HepG2 (cell line): ENCODE results near the gene ZNF574. TPM values are rescaled to one million over a fixed set of nuclear protein-coding genes. Genes with fewer than 3 reads are reported as not detected.

Source experiments
- ATAC-seq: fragments of 200-7000 bp; cut with Tn5 transposase; 3 replicates; pipeline ENCODE4 v1.9.1; 2020; ENCODE audit warnings: mild to moderate bottlenecking, moderate library complexity
- BruUV-seq: library from RNA; stranded (reverse); fragments of 400-500 nt; replicated peaks from 2 replicates; lab custom pipeline; 2021; lab: Mats Ljungman, UMichigan
- CTCF ChIA-PET: fragments of 300-600 bp; formaldehyde crosslinking; extraction: SDS; loops from one replicate; lab custom pipeline; 2021; ENCODE audit warnings: low total read pairs, inconsistent platforms, low intra/inter-chr PET ratio; lab: Yijun Ruan, JAX
- POLR2A ChIA-PET: fragments of 350-600 bp; sonication (Branson Sonifier 250); formaldehyde crosslinking; loops from one replicate; lab custom pipeline; 2020; ENCODE audit warnings: antibody characterized with exemption, inconsistent platforms; lab: Yijun Ruan, JAX
- DNase-seq: peaks from one replicate; pipeline ENCODE4 v3.0.0-alpha.2; 2015; ENCODE audit warnings: low spot score
- FAIRE-seq: peaks from 3 replicates; lab custom pipeline; 2011; peaks lifted over from hg19 to GRCh38; lab: Jason Lieb, UNC
- H2AFZ ChIP-seq: one replicate; pipeline ENCODE4 v1.6.1; 2011; ENCODE audit warnings: low read length, inconsistent platforms
- H3K27ac ChIP-seq: fragments of 300-600 bp; 3 replicates; pipeline ENCODE4 v1.8.0; 2011; ENCODE audit warnings: mixed run types, mild to moderate bottlenecking, mixed read lengths, low read length, inconsistent platforms; ENCODE audit not compliant: insufficient read depth; ENCODE audit errors: extremely low read length
- H3K27me3 ChIP-seq, 2 experiments: fragments of 200-600 bp in 1 of 2; 2 replicates in 1 of 2; 3 replicates in 1 of 2; pipeline versions ENCODE4 v1.6.0 to v1.8.0; 2011; ENCODE audit warnings: low read length in 2 of 2, mild to moderate bottlenecking in 2 of 2, moderate library complexity in 2 of 2, inconsistent platforms in 1 of 2; ENCODE audit not compliant: insufficient read depth in 2 of 2, control insufficient read depth in 1 of 2
- H3K36me3 ChIP-seq, 2 experiments: fragments of 200-600 bp in 1 of 2; replicated peaks in 1 of 2; 2 replicates in 1 of 2; 3 replicates in 1 of 2; pipeline versions ENCODE4 v1.5.1 to v1.8.0; 2011; ENCODE audit warnings: low read length in 2 of 2, inconsistent platforms in 1 of 2; ENCODE audit not compliant: insufficient read depth in 2 of 2, control insufficient read depth in 1 of 2
- H3K4me1 ChIP-seq: 2 replicates; pipeline ENCODE4 v1.5.1; 2012; ENCODE audit warnings: low read length, inconsistent platforms; ENCODE audit not compliant: insufficient read depth
- H3K4me2 ChIP-seq: 2 replicates; pipeline ENCODE4 v1.6.0; 2011; ENCODE audit warnings: low read depth, low read length, inconsistent platforms
- H3K4me3 ChIP-seq, 3 experiments: fragments of 200-600 bp in 1 of 3; sonication (generic), shearing (Covaris generic) in 1 of 3; replicated peaks in 1 of 3; 2 replicates each; pipeline ENCODE4 v1.5.1; 2011 to 2016; ENCODE audit warnings: low read length in 3 of 3, inconsistent platforms in 2 of 3, low read depth in 2 of 3, mild to moderate bottlenecking in 2 of 3, control low read depth in 1 of 3, mixed read lengths in 1 of 3; ENCODE audit not compliant: insufficient read depth in 1 of 3
- H3K79me2 ChIP-seq: one replicate; pipeline ENCODE4 v1.6.1; 2011; ENCODE audit warnings: low read length, inconsistent platforms; ENCODE audit not compliant: insufficient read depth
- H3K9ac ChIP-seq: 2 replicates; pipeline ENCODE4 v1.6.0; 2011; ENCODE audit warnings: mild to moderate bottlenecking, low read depth, low read length, inconsistent platforms; ENCODE audit not compliant: insufficient read depth
- H3K9me3 ChIP-seq: 2 replicates; pipeline ENCODE4 v1.5.1; 2012; ENCODE audit warnings: mild to moderate bottlenecking, low read length
- H4K20me1 ChIP-seq: 2 replicates; pipeline ENCODE4 v1.6.0; 2011; ENCODE audit warnings: inconsistent platforms, mild to moderate bottlenecking, low read length, moderate library complexity; ENCODE audit not compliant: insufficient read depth
- HNRNPL ChIP-seq: fragments of 200-400 bp; formaldehyde crosslinking; IDR thresholded peaks from 2 replicates; pipeline ENCODE4 v1.6.1; 2017; ENCODE audit warnings: mild to moderate bottlenecking, low read depth, low read length
- REST ChIP-seq, 2 experiments: IDR thresholded peaks; 2 replicates each; pipeline ENCODE4 v1.6.1; 2011 to 2012; ENCODE audit warnings: low read length in 2 of 2, borderline replicate concordance in 1 of 2, low read depth in 1 of 2, mild to moderate bottlenecking in 1 of 2, moderate library complexity in 1 of 2
- SMYD3 ChIP-seq: sonication (generic); formaldehyde crosslinking; IDR thresholded peaks from 2 replicates; pipeline ENCODE4 v1.8.1; 2023; ENCODE audit warnings: mild to moderate bottlenecking, missing genetic modification reagents
- SNRNP70 ChIP-seq: fragments of 200-400 bp; formaldehyde crosslinking; IDR thresholded peaks from 2 replicates; pipeline ENCODE4 v1.6.1; 2017; ENCODE audit warnings: mild to moderate bottlenecking, low read depth, low read length, moderate library complexity
- UBTF ChIP-seq: sonication (generic); formaldehyde crosslinking; IDR thresholded peaks from 2 replicates; pipeline ENCODE4 v1.4.0; 2020; ENCODE audit warnings: mild to moderate bottlenecking, missing genetic modification reagents
- ZNF546 ChIP-seq: sonication (generic); formaldehyde crosslinking; conservative IDR thresholded peaks from 2 replicates; pipeline ENCODE4 v1.8.1; 2023; ENCODE audit warnings: mild to moderate bottlenecking, missing genetic modification reagents
- ZNF768 ChIP-seq: sonication (generic); formaldehyde crosslinking; IDR thresholded peaks from 2 replicates; pipeline ENCODE4 v1.4.0; 2020; ENCODE audit warnings: missing genetic modification reagents
- WGBS: methylation state at CpG from one replicate; pipeline ENCODE4 v1.1.6; 2017; ENCODE audit warnings: low lambda C conversion rate; 5-methylcytosine and 5-hydroxymethylcytosine counted together
- in situ Hi-C: cut with HindIII; loops from 2 replicates; pipeline ENCODE4 v1.10.0; 2017; ENCODE audit warnings: low pct_unique_long_range_greater_than_20kb; ENCODE audit not compliant: extremely low pct_ligation_motif_present
- intact Hi-C: fragments of 100-400 bp; cut with micrococcal nuclease; formaldehyde crosslinking; loops from one replicate; pipeline ENCODE4 v1.10.0; 2022; ENCODE audit not compliant: unreplicated experiment
- polyA plus RNA-seq, 8 experiments: library from polyadenylated mRNA; depleted of rRNA in 3 of 8; stranded (reverse) in 7 of 8; unstranded in 1 of 8; fragments of >200 nt; fragmentation: Illumina TruSeq in 4 of 8; extraction: Trizol in 4 of 8; gene quantifications; 2 replicates each; pipeline versions ENCODE4 v1.2.1 to v1.2.3, GENCODE V29; 2011 to 2016; ENCODE audit warnings: low read depth in 4 of 8, missing spikeins in 1 of 8, mixed read lengths in 1 of 8; ENCODE audit not compliant: insufficient read depth in 1 of 8
- total RNA-seq, 5 experiments: library from RNA; depleted of rRNA; stranded (reverse); fragments of >200 nt; fragmentation: Illumina TruSeq; extraction: Trizol; gene quantifications; 2 replicates each; pipeline ENCODE4 v1.2.3, GENCODE V29; 2016; ENCODE audit warnings: low read depth in 1 of 5

ZNF574 gene
- total and polyA plus RNA-seq, 2 of the 13 experiments (the other 11 are each of a cell fraction or from before 2014, with no cell fraction given), result 7.7 to 7.9 TPM

GRCh38 chr19:42053037-42053935 is 22.7 kb upstream of the ZNF574 start:
- ATAC-seq (no peak), FAIRE-seq (no peak), DNase-seq (no peak)
- BruUV-seq, result no TSS peak
- in situ Hi-C loops, result no loop called here
- no peaks in the 10 kb centered on the region for H3K9me3 ChIP-seq
- no peak overlapping the region for H2AFZ ChIP-seq
- no peak overlapping the region for H3K4me3 ChIP-seq
- H3K4me1 ChIP-seq, result peaks cover 5% of the 10 kb centered on the region
- intact Hi-C loops, result no loop called here
- no peak overlapping the region for H3K27ac ChIP-seq
- H3K9ac ChIP-seq, result no peak overlapping the region
- CTCF ChIA-PET, result no interaction called here
- no peaks in the 10 kb centered on the region for H4K20me1 ChIP-seq
- WGBS, result 40% methylated on average over 10 of the region's 17 CpGs
- H3K36me3 ChIP-seq, result no peaks in the 10 kb centered on the region
- H3K79me2 ChIP-seq, result no peaks in the 10 kb centered on the region
- H3K4me2 ChIP-seq, result no peak overlapping the region
- peaks cover 1 to 18% of the 10 kb centered on the region in 2 experiments; a peak in 2 of 5 replicates for H3K27me3 ChIP-seq
- no peak for TF ChIP-seq SMYD3 (CRISPR knock-in tag)
- peak; percentile 89 for TF ChIP-seq ZNF768 (CRISPR knock-in tag)
- TF ChIP-seq SNRNP70, result no peak
- POLR2A ChIA-PET, result no interaction called here

GRCh38 chr19:42054205-42054604 is 21.8 kb upstream of the ZNF574 start:
- POLR2A ChIA-PET, result no interaction called here
- peaks cover 1 to 18% of the 10 kb centered on the region in 2 experiments; a peak in 2 of 5 replicates for H3K27me3 ChIP-seq
- intact Hi-C loops, result no loop called here
- H3K4me1 ChIP-seq, result peaks cover 4% of the 10 kb centered on the region
- no peaks in the 10 kb centered on the region for H3K9me3 ChIP-seq
- in situ Hi-C loops, result no loop called here
- ATAC-seq (no peak), DNase-seq (no peak), FAIRE-seq (no peak)
- WGBS, result 12% methylated on average over 4 of the region's 18 CpGs
- CTCF ChIA-PET, result no interaction called here
- no peaks in the 10 kb centered on the region for H3K36me3 ChIP-seq
- H3K4me2 ChIP-seq, result no peak overlapping the region
- no peak overlapping the region for H2AFZ ChIP-seq
- no peaks in the 10 kb centered on the region for H3K79me2 ChIP-seq
- H3K9ac ChIP-seq, result no peak overlapping the region
- no TSS peak for BruUV-seq
- H3K4me3 ChIP-seq, result no peak overlapping the region
- H3K27ac ChIP-seq, result no peak overlapping the region
- no peaks in the 10 kb centered on the region for H4K20me1 ChIP-seq
- no peak for TF ChIP-seq ZNF546 (CRISPR knock-in tag)
- TF ChIP-seq UBTF (CRISPR knock-in tag), result no peak
- 0 out of 4 replicates have a peak, but pooled peaks of 1 of the 2 experiments have one; percentile 13 for TF ChIP-seq REST (IDR thresholded peaks at IDR 0.05; ENCODE audit: borderline replicate concordance in 1 of 2, low read depth in 1 of 2, low read length in 2 of 2)
- TF ChIP-seq HNRNPL, result no peak
